SK-N-SH (cell line): ENCODE data around the gene KPNA4. TPM values are rescaled to one million over a fixed set of nuclear protein-coding genes. Genes with fewer than 3 reads are reported as not detected.

Experiments used
- CTCF ChIA-PET: fragments of 300-600, 350-600 bp; formaldehyde crosslinking; extraction: SDS; loops from one replicate; lab custom pipeline; 2021; lab: Yijun Ruan, JAX
- POLR2A ChIA-PET: fragments of 350-600 bp; sonication (Branson Sonifier 250); formaldehyde crosslinking; extraction: SDS; loops from one replicate; lab custom pipeline; 2020; ENCODE audit warnings: antibody characterized with exemption, inconsistent platforms; lab: Yijun Ruan, JAX
- DNase-seq: peaks from one replicate; pipeline ENCODE4 v3.0.0; 2012
- H2AFZ ChIP-seq: fragments of 200-600 bp; sonication (generic); 2 replicates; pipeline ENCODE4 v1.8.1; 2016; ENCODE audit warnings: antibody characterized with exemption, mild to moderate bottlenecking, low read depth
- H3F3A ChIP-seq: fragments of 200-600 bp; sonication (generic); replicated peaks from 2 replicates; pipeline ENCODE3; 2016; ENCODE audit warnings: antibody characterized with exemption, mild to moderate bottlenecking; ENCODE audit not compliant: insufficient read depth
- H3K27ac ChIP-seq, 2 experiments: fragments of 200-500 bp in 1 of 2; fragments of 200-600 bp in 1 of 2; sonication (Bioruptor generic) in 1 of 2; sonication (generic), shearing (Covaris generic) in 1 of 2; 2 replicates each; pipeline versions ENCODE4 v1.5.1 to v1.6.1; 2014 to 2016; ENCODE audit warnings: low read depth in 2 of 2, inconsistent platforms in 1 of 2, low read length in 1 of 2, mild to moderate bottlenecking in 1 of 2, mixed read lengths in 1 of 2
- H3K27me3 ChIP-seq: fragments of 200-600 bp; sonication (generic), shearing (Covaris generic); 2 replicates; pipeline ENCODE4 v1.6.1; 2016; ENCODE audit warnings: mixed run types; ENCODE audit not compliant: insufficient read depth
- H3K36me3 ChIP-seq, 2 experiments: fragments of 200-500 bp in 1 of 2; fragments of 200-600 bp in 1 of 2; sonication (Bioruptor generic) in 1 of 2; sonication (generic) in 1 of 2; replicated peaks in 1 of 2; 2 replicates each; pipeline versions ENCODE3 to v1.5.1; 2014 to 2016; ENCODE audit warnings: low read length in 1 of 2, mild to moderate bottlenecking in 1 of 2; ENCODE audit not compliant: insufficient read depth in 2 of 2, control insufficient read depth in 1 of 2
- H3K4me1 ChIP-seq, 2 experiments: fragments of 200-500 bp in 1 of 2; fragments of 200-600 bp in 1 of 2; sonication (Bioruptor generic) in 1 of 2; sonication (generic), shearing (Covaris generic) in 1 of 2; 2 replicates each; pipeline versions ENCODE4 v1.5.1 to v1.6.1; 2014 to 2016; ENCODE audit warnings: low read depth in 1 of 2, low read length in 1 of 2, mixed run types in 1 of 2; ENCODE audit not compliant: insufficient read depth in 2 of 2, control insufficient read depth in 1 of 2
- H3K4me2 ChIP-seq: fragments of 200-600 bp; sonication (generic), shearing (Covaris generic); 2 replicates; pipeline ENCODE4 v1.6.1; 2017; ENCODE audit warnings: mixed run types
- H3K4me3 ChIP-seq, 2 experiments: fragments of 200-500 bp in 1 of 2; fragments of 200-600 bp in 1 of 2; sonication (Bioruptor generic) in 1 of 2; sonication (generic), shearing (Covaris generic) in 1 of 2; 2 replicates each; pipeline versions ENCODE4 v1.5.1 to v1.8.1; 2014 to 2016; ENCODE audit warnings: low read depth in 2 of 2, inconsistent platforms in 1 of 2, low read length in 1 of 2, mild to moderate bottlenecking in 1 of 2, mixed read lengths in 1 of 2, moderate library complexity in 1 of 2
- H3K79me2 ChIP-seq: fragments of 200-600 bp; sonication (generic); 2 replicates; pipeline ENCODE4 v1.8.1; 2017; ENCODE audit warnings: mild to moderate bottlenecking; ENCODE audit not compliant: insufficient read depth
- H3K9ac ChIP-seq: fragments of 200-600 bp; sonication (generic); 2 replicates; pipeline ENCODE4 v1.6.1; 2017; ENCODE audit warnings: mixed run types
- H3K9me2 ChIP-seq: fragments of 200-600 bp; sonication (generic); 2 replicates; pipeline ENCODE4 v1.6.1; 2017; ENCODE audit warnings: mixed run types
- H3K9me3 ChIP-seq: fragments of 200-600 bp; sonication (generic); 2 replicates; pipeline ENCODE4 v1.6.1; 2017; ENCODE audit warnings: mixed run types, mild to moderate bottlenecking, moderate library complexity
- H4K20me1 ChIP-seq: fragments of 200-600 bp; sonication (generic); 2 replicates; pipeline ENCODE4 v1.6.1; 2017; ENCODE audit warnings: mild to moderate bottlenecking, mixed run types; ENCODE audit not compliant: insufficient read depth
- CHD2 ChIP-seq: fragments of 150-350 bp; IDR thresholded peaks from 2 replicates; pipeline ENCODE4 v1.6.1; 2018; ENCODE audit warnings: low read length; ENCODE audit not compliant: partially characterized antibody
- CTCF ChIP-seq: fragments of 200-600 bp; sonication (generic); IDR thresholded peaks from 2 replicates; pipeline ENCODE4 v1.6.1; 2017; ENCODE audit warnings: antibody characterized with exemption, mild to moderate bottlenecking, moderate library complexity
- ELF1 ChIP-seq: IDR thresholded peaks from 2 replicates; pipeline ENCODE4 v1.4.0; 2012
- EP300 ChIP-seq, 2 experiments: IDR thresholded peaks; 2 replicates each; pipeline versions ENCODE4 v1.4.0 to v1.6.1; 2012; ENCODE audit warnings: borderline replicate concordance in 1 of 2, low read depth in 1 of 2, low read length in 1 of 2
- FOSL2 ChIP-seq: IDR thresholded peaks from 2 replicates; pipeline ENCODE4 v1.4.0; 2012; ENCODE audit warnings: low read depth, mild to moderate bottlenecking, moderate library complexity, borderline replicate concordance
- FOXJ3 ChIP-seq: sonication (generic); formaldehyde crosslinking; IDR thresholded peaks from 2 replicates; pipeline ENCODE4 v1.5.1; 2020; ENCODE audit warnings: mild to moderate bottlenecking, missing genetic modification reagents
- GABPA ChIP-seq: IDR thresholded peaks from 2 replicates; pipeline ENCODE4 v1.4.0; 2012; ENCODE audit warnings: low read depth, mild to moderate bottlenecking
- JUND ChIP-seq: IDR thresholded peaks from 2 replicates; pipeline ENCODE4 v1.4.0; 2012
- MAX ChIP-seq: IDR thresholded peaks from 2 replicates; pipeline ENCODE4 v1.4.0; 2012; ENCODE audit warnings: low read depth
- NFIC ChIP-seq: IDR thresholded peaks from 2 replicates; pipeline ENCODE4 v1.4.0; 2012; ENCODE audit warnings: borderline replicate concordance
- PBX3 ChIP-seq: IDR thresholded peaks from 2 replicates; pipeline ENCODE4; 2012
- POLR2AphosphoS5 ChIP-seq: IDR thresholded peaks from 2 replicates; pipeline ENCODE4 v1.6.1; 2012; ENCODE audit warnings: low read depth, low read length
- RAD21 ChIP-seq: IDR thresholded peaks from 2 replicates; pipeline ENCODE4 v1.6.1; 2012; ENCODE audit warnings: mild to moderate bottlenecking, low read length
- REST ChIP-seq: IDR thresholded peaks from 2 replicates; pipeline ENCODE4 v1.6.1; 2012; ENCODE audit warnings: mild to moderate bottlenecking, low read depth, low read length, moderate library complexity
- RFX5 ChIP-seq: IDR thresholded peaks from 2 replicates; pipeline ENCODE4 v1.6.1; 2012; ENCODE audit warnings: mild to moderate bottlenecking, improper control_type of control experiment, low read length
- RXRA ChIP-seq: IDR thresholded peaks from 2 replicates; pipeline ENCODE4 v1.4.0; 2012; ENCODE audit warnings: low read depth, mild to moderate bottlenecking, borderline replicate concordance
- SIN3A ChIP-seq: IDR thresholded peaks from 2 replicates; pipeline ENCODE4 v1.6.1; 2012; ENCODE audit warnings: low read depth, mild to moderate bottlenecking, low read length, moderate library complexity, borderline replicate concordance
- TCF12 ChIP-seq: IDR thresholded peaks from 2 replicates; pipeline ENCODE4 v1.4.0; 2012
- TEAD4 ChIP-seq: IDR thresholded peaks from 2 replicates; pipeline ENCODE4 v1.4.0; 2012; ENCODE audit warnings: mild to moderate bottlenecking, borderline replicate concordance; ENCODE audit not compliant: insufficient read depth
- USF2 ChIP-seq: fragments of 150-350 bp; IDR thresholded peaks from 2 replicates; pipeline ENCODE4 v1.6.1; 2017; ENCODE audit warnings: antibody characterized with exemption, low read length, low read depth, borderline replicate concordance
- YY1 ChIP-seq: IDR thresholded peaks from 2 replicates; pipeline ENCODE4 v1.4.0; 2012; ENCODE audit warnings: low read depth, mild to moderate bottlenecking
- ZBTB33 ChIP-seq: IDR thresholded peaks from 2 replicates; pipeline ENCODE4 v1.4.0; 2012; ENCODE audit warnings: low read depth, borderline replicate concordance
- WGBS: methylation state at CpG from one replicate; pipeline ENCODE4 v1.1.6; 2017; ENCODE audit warnings: low lambda C conversion rate; 5-methylcytosine and 5-hydroxymethylcytosine counted together
- polyA plus RNA-seq, 3 experiments: library from polyadenylated mRNA; depleted of rRNA; stranded (reverse); fragments of >200 nt; gene quantifications; 2 replicates each; pipeline ENCODE4 v1.2.3, GENCODE V29; 2012

Gene KPNA4
- polyA plus RNA-seq, 1 of the 3 experiments (the other 2 are of a cell fraction) = 7.4 TPM

GRCh38 chr3:160449636-160450598 is 115.5 kb downstream of the KPNA4 start, which contains the start of gene TRIM59:
TSS of gene TRIM59 (minus strand) at chr3:160449786. CDS start at chr3:160439183, 10,603 bp downstream.
- H2AFZ ChIP-seq = peak within 1 kb of the TSS; percentile 76
- no peaks in the 10 kb centered on the region for H3K27me3 ChIP-seq
- H3K4me1 ChIP-seq = peaks cover 10 to 19% of the 10 kb centered on the region in 2 experiments
- H3K4me3 ChIP-seq = peak within 1 kb of the TSS; percentile 71 to 73
- WGBS = 66% methylated on average over 49 of the region's 71 CpGs
- H3K27ac ChIP-seq = peak within 1 kb of the TSS; percentile 92 to 96
- H3K4me2 ChIP-seq = peak within 1 kb of the TSS; percentile 65
- H4K20me1 ChIP-seq = no peaks in the 10 kb centered on the region
- peaks cover 0 to 2% of the 10 kb centered on the region in 2 experiments for H3K36me3 ChIP-seq
- peak within 1 kb of the TSS; percentile 88 for H3K9ac ChIP-seq
- POLR2A ChIA-PET = interaction anchor here (0.6 to 1.3 kb wide), 5 partner anchors 15 to 308 kb away, joined by 3 read pairs; partner anchors contain the start of gene SMC4
- H3K79me2 ChIP-seq = peaks cover 44% of the 10 kb centered on the region
- H3K9me3 ChIP-seq = no peaks in the 10 kb centered on the region
- no peaks in the 10 kb centered on the region for H3K9me2 ChIP-seq
- peaks cover 33% of the 10 kb centered on the region for H3F3A ChIP-seq
- peak; percentile 98 for DNase-seq
- CTCF ChIA-PET = interaction anchor here (0.7 to 1.8 kb wide), 6 partner anchors 9 to 513 kb away, joined by 3 to 7 read pairs (median 4); no protein-coding TSS in a partner anchor
- TF ChIP-seq POLR2AphosphoS5 = peak; percentile 95
- no peak for TF ChIP-seq RXRA
- no peak; a peak in 1 of 4 replicates for TF ChIP-seq EP300 (IDR thresholded peaks at IDR 0.05; ENCODE audit: borderline replicate concordance in 1 of 2, low read depth in 1 of 2, low read length in 1 of 2)
- no peak for TF ChIP-seq PBX3
- TF ChIP-seq USF2 = no peak
- peak; percentile 76; the same call in 1 of the 2 replicates for TF ChIP-seq SIN3A
- TF ChIP-seq ELF1 = no peak
- TF ChIP-seq TCF12 = 0 out of 2 replicates have a peak, but pooled peaks have one; percentile 23
- no peak for TF ChIP-seq NFIC
- TF ChIP-seq REST = no peak
- peak; percentile 21; the same call in 1 of the 2 replicates for TF ChIP-seq CTCF
- TF ChIP-seq MAX = peak; percentile 99
- no peak for TF ChIP-seq JUND
- no peak for TF ChIP-seq FOXJ3
- TF ChIP-seq GABPA = no peak
- TF ChIP-seq YY1 = no peak
- TF ChIP-seq TEAD4 = no peak
- 0 out of 2 replicates have a peak, but pooled peaks have one; percentile 20 for TF ChIP-seq ZBTB33
- no peak for TF ChIP-seq FOSL2
- peak; percentile 51 for TF ChIP-seq CHD2
- TF ChIP-seq RFX5 = no peak
- no peak for TF ChIP-seq RAD21
